Measurements from ENCODE around the gene FAM83F. TPM values are rescaled to one million over a fixed set of nuclear protein-coding genes. Genes with fewer than 3 reads are reported as not detected.

FAM83F gene
- total RNA-seq, 2 experiments from 2014 or later, result 0.20 to 0.30 TPM

GRCh38 chr22:40058265-40058664 lies 63.5 kb downstream of the FAM83F start:
- no peaks in the 10 kb centered on the region for H3K9me3 Mint-ChIP-seq
- no peaks in the 10 kb centered on the region for H3K27me3 Mint-ChIP-seq
- H3K27ac Mint-ChIP-seq, result peak overlapping the region; percentile 86
- peaks cover 2% of the 10 kb centered on the region for H3K36me3 Mint-ChIP-seq
- peaks cover 48% of the 10 kb centered on the region for H3K4me1 Mint-ChIP-seq
- H3K4me3 Mint-ChIP-seq, result peak overlapping the region; percentile 70
- no peak for DNase-seq
- POLR2A ChIA-PET, result interaction anchor here (1.3 to 1.4 kb wide), 2 partner anchors 36 to 119 kb away, joined by 3 read pairs; partner anchors contain the start of gene TNRC6B
- peak; percentile 40 for ATAC-seq (ENCODE audit: low read depth)

- DNase-seq, result no peak
- H3K36me3 Mint-ChIP-seq, result peaks cover 4% of the 10 kb centered on the region
- H3K9me3 Mint-ChIP-seq, result no peaks in the 10 kb centered on the region
- ATAC-seq (ENCODE audit: low read depth), result no peak
- no peaks in the 10 kb centered on the region for H3K27me3 Mint-ChIP-seq
- H3K27ac Mint-ChIP-seq, result no peak overlapping the region
- POLR2A ChIA-PET, result interaction anchor here (0.5 to 1.1 kb wide), 2 partner anchors 21 to 676 kb away, joined by 3 read pairs; no protein-coding TSS in a partner anchor
- H3K4me3 Mint-ChIP-seq, result no peak overlapping the region
- H3K4me1 Mint-ChIP-seq, result peaks cover 30% of the 10 kb centered on the region
Measured at GRCh38 chr22:40065981-40066380, 71.2 kb downstream of the FAM83F start.

GRCh38 chr22:40067639-40068038 lies 72.9 kb downstream of the FAM83F start:
- Mint-ChIP-seq H3K27me3 (no peaks in the 10 kb centered on the region), H3K4me3 (no peak overlapping the region), H3K27ac (no peak overlapping the region), H3K4me1 (peaks cover 36% of the 10 kb centered on the region), H3K36me3 (peaks cover 4% of the 10 kb centered on the region), H3K9me3 (no peaks in the 10 kb centered on the region)
- DNase-seq (no peak), ATAC-seq (ENCODE audit: low read depth) (no peak)
- POLR2A ChIA-PET, result no interaction called here

- POLR2A ChIA-PET, result interaction anchor here (0.7 to 1.6 kb wide), 4 partner anchors 26 to 107 kb away, joined by 3 to 5 read pairs (median 4); partner anchors contain the start of gene TNRC6B
- Mint-ChIP-seq H3K9me3 (no peaks in the 10 kb centered on the region), H3K4me3 (no peak overlapping the region), H3K27me3 (no peaks in the 10 kb centered on the region), H3K36me3 (peaks cover 7% of the 10 kb centered on the region), H3K4me1 (peaks cover 39% of the 10 kb centered on the region), H3K27ac (no peak overlapping the region)
- DNase-seq, result no peak
- no peak for ATAC-seq (ENCODE audit: low read depth)
Measured at GRCh38 chr22:40070701-40071100, 75.9 kb downstream of the FAM83F start.

- H3K36me3 Mint-ChIP-seq, result peaks cover 7% of the 10 kb centered on the region
- no peak for ATAC-seq (ENCODE audit: low read depth)
- DNase-seq, result no peak
- H3K27me3 Mint-ChIP-seq, result no peaks in the 10 kb centered on the region
- no peaks in the 10 kb centered on the region for H3K9me3 Mint-ChIP-seq
- no peak overlapping the region for H3K27ac Mint-ChIP-seq
- H3K4me1 Mint-ChIP-seq, result peaks cover 42% of the 10 kb centered on the region
- no peak overlapping the region for H3K4me3 Mint-ChIP-seq
- POLR2A ChIA-PET, result interaction anchor here (0.6 kb wide), 1 partner anchor 25 kb away, joined by 3 read pairs; no protein-coding TSS in a partner anchor
Measured at GRCh38 chr22:40071720-40072119, 77.0 kb downstream of the FAM83F start.

- Mint-ChIP-seq H3K27me3 (no peaks in the 10 kb centered on the region), H3K9me3 (no peaks in the 10 kb centered on the region), H3K4me3 (peak overlapping the region; percentile 78), H3K27ac (peak overlapping the region; percentile 78), H3K4me1 (peaks cover 40% of the 10 kb centered on the region), H3K36me3 (peaks cover 5% of the 10 kb centered on the region)
- DNase-seq, result no peak
- peak; percentile 22 for ATAC-seq (ENCODE audit: low read depth)
- POLR2A ChIA-PET, result interaction anchor here (1.2 kb wide), 1 partner anchor 33 kb away, joined by 3 read pairs; no protein-coding TSS in a partner anchor
Measured at GRCh38 chr22:40076702-40077645, 82.2 kb downstream of the FAM83F start.

- POLR2A ChIA-PET, result interaction anchor here (0.5 to 1.2 kb wide), 2 partner anchors 21 to 33 kb away, joined by 3 to 7 read pairs; no protein-coding TSS in a partner anchor
- ATAC-seq (ENCODE audit: low read depth) (no peak), DNase-seq (no peak)
- peaks cover 40% of the 10 kb centered on the region for H3K4me1 Mint-ChIP-seq
- H3K4me3 Mint-ChIP-seq, result no peak overlapping the region
- peaks cover 5% of the 10 kb centered on the region for H3K36me3 Mint-ChIP-seq
- H3K27me3 Mint-ChIP-seq, result no peaks in the 10 kb centered on the region
- H3K9me3 Mint-ChIP-seq, result no peaks in the 10 kb centered on the region
- H3K27ac Mint-ChIP-seq, result no peak overlapping the region
Measured at GRCh38 chr22:40077646-40078016, 82.9 kb downstream of the FAM83F start.

- DNase-seq (no peak), ATAC-seq (ENCODE audit: low read depth) (no peak)
- H3K4me3 Mint-ChIP-seq, result no peak overlapping the region
- peaks cover 2% of the 10 kb centered on the region for H3K36me3 Mint-ChIP-seq
- POLR2A ChIA-PET, result no interaction called here
- H3K27ac Mint-ChIP-seq, result no peak overlapping the region
- H3K27me3 Mint-ChIP-seq, result no peaks in the 10 kb centered on the region
- peaks cover 22% of the 10 kb centered on the region for H3K4me1 Mint-ChIP-seq
- no peaks in the 10 kb centered on the region for H3K9me3 Mint-ChIP-seq
Measured at GRCh38 chr22:40081662-40082061, 86.9 kb downstream of the FAM83F start.

GRCh38 chr22:40082184-40082583 lies 87.4 kb downstream of the FAM83F start:
- no peak for ATAC-seq (ENCODE audit: low read depth)
- POLR2A ChIA-PET, result no interaction called here
- H3K9me3 Mint-ChIP-seq, result no peaks in the 10 kb centered on the region
- H3K27ac Mint-ChIP-seq, result no peak overlapping the region
- H3K4me3 Mint-ChIP-seq, result no peak overlapping the region
- peaks cover 2% of the 10 kb centered on the region for H3K36me3 Mint-ChIP-seq
- no peaks in the 10 kb centered on the region for H3K27me3 Mint-ChIP-seq
- DNase-seq, result no peak
- H3K4me1 Mint-ChIP-seq, result peaks cover 17% of the 10 kb centered on the region

GRCh38 chr22:40083794-40084193 lies 89.0 kb downstream of the FAM83F start:
- Mint-ChIP-seq H3K27ac (no peak overlapping the region), H3K36me3 (peaks cover 2% of the 10 kb centered on the region), H3K4me1 (peaks cover 15% of the 10 kb centered on the region), H3K4me3 (no peak overlapping the region), H3K9me3 (no peaks in the 10 kb centered on the region), H3K27me3 (no peaks in the 10 kb centered on the region)
- ATAC-seq (ENCODE audit: low read depth) (no peak), DNase-seq (no peak)
- POLR2A ChIA-PET, result no interaction called here

- Mint-ChIP-seq H3K4me3 (no peak overlapping the region), H3K27ac (no peak overlapping the region), H3K4me1 (peaks cover 16% of the 10 kb centered on the region), H3K36me3 (peaks cover 2% of the 10 kb centered on the region), H3K9me3 (no peaks in the 10 kb centered on the region), H3K27me3 (no peaks in the 10 kb centered on the region)
- DNase-seq (no peak), ATAC-seq (ENCODE audit: low read depth) (no peak)
- POLR2A ChIA-PET, result interaction anchor here (0.9 kb wide), 1 partner anchor 23 kb away, joined by 3 read pairs; no protein-coding TSS in a partner anchor
Measured at GRCh38 chr22:40084246-40084645, 89.5 kb downstream of the FAM83F start.

GRCh38 chr22:40088818-40089217 lies 94.1 kb downstream of the FAM83F start:
- ATAC-seq (ENCODE audit: low read depth), result no peak
- peaks cover 4% of the 10 kb centered on the region for H3K36me3 Mint-ChIP-seq
- no peak overlapping the region for H3K27ac Mint-ChIP-seq
- H3K4me1 Mint-ChIP-seq, result peaks cover 37% of the 10 kb centered on the region
- no peak for DNase-seq
- no peaks in the 10 kb centered on the region for H3K9me3 Mint-ChIP-seq
- no peak overlapping the region for H3K4me3 Mint-ChIP-seq
- H3K27me3 Mint-ChIP-seq, result no peaks in the 10 kb centered on the region
- POLR2A ChIA-PET, result interaction anchor here (0.9 to 1.5 kb wide), 3 partner anchors 34 to 220 kb away, joined by 3 to 9 read pairs (median 3); no protein-coding TSS in a partner anchor
